Activated CD8-positive, alpha-beta T cell treated with anti-CD3 and anti-CD28 coated beads for 36 hours (primary cell): ENCODE results near the gene STRIT1. TPM values are rescaled to one million over a fixed set of nuclear protein-coding genes. Genes with fewer than 3 reads are reported as not detected.

Source experiments
- ATAC-seq: fragments of 200-7000 bp; cut with Tn5 transposase; one replicate; pipeline ENCODE4 v1.10.0; 2021; ENCODE audit warnings: mild to moderate bottlenecking, moderate library complexity
- CTCF ChIA-PET: fragments of 350-600 bp; sonication (Branson Sonifier 250); formaldehyde crosslinking; loops from one replicate; lab custom pipeline; 2021; ENCODE audit warnings: antibody characterized with exemption; lab: Charles Lee
- POLR2A ChIA-PET: fragments of 350-600 bp; sonication (Branson Sonifier 250); formaldehyde crosslinking; loops from one replicate; lab custom pipeline; 2021; ENCODE audit warnings: antibody characterized with exemption; lab: Charles Lee
- DNase-seq: peaks from one replicate; pipeline ENCODE4 v3.0.0-alpha.2; 2020
- H3K27ac Mint-ChIP-seq: one replicate; pipeline ENCODE4 v1.8.0; 2021; ENCODE audit warnings: mild to moderate bottlenecking, mixed read lengths
- H3K27me3 Mint-ChIP-seq: one replicate; pipeline ENCODE4 v1.8.0; 2021; ENCODE audit warnings: mixed read lengths
- H3K36me3 Mint-ChIP-seq: one replicate; pipeline ENCODE4 v1.8.0; 2021; ENCODE audit warnings: low read depth, mixed read lengths
- H3K4me1 Mint-ChIP-seq: one replicate; pipeline ENCODE4 v1.8.0; 2021; ENCODE audit warnings: low read depth, mixed read lengths
- H3K4me3 Mint-ChIP-seq: one replicate; pipeline ENCODE4 v1.8.0; 2021; ENCODE audit warnings: mild to moderate bottlenecking, moderate library complexity, mixed read lengths
- H3K9me3 Mint-ChIP-seq: one replicate; pipeline ENCODE4 v1.8.0; 2021; ENCODE audit warnings: mixed read lengths
- CTCF ChIP-seq: fragments of 200-600 bp; IDR thresholded peaks from one replicate; pipeline ENCODE4 v1.8.0; 2022; ENCODE audit warnings: antibody characterized with exemption, mild to moderate bottlenecking
- intact Hi-C: fragments of 100-400 bp; cut with micrococcal nuclease; formaldehyde crosslinking; loops from one replicate; pipeline ENCODE4 v1.10.0; 2022
- total RNA-seq, 2 experiments: library from RNA; stranded (reverse); gene quantifications; one replicate each; pipeline ENCODE4 v1.2.3, GENCODE V29; 2021

The STRIT1 gene
- total RNA-seq, 2 experiments from 2014 or later: not detected

- no peak for ATAC-seq
- H3K4me3 Mint-ChIP-seq: no peak overlapping the region
- H3K36me3 Mint-ChIP-seq: no peaks in the 10 kb centered on the region
- ChIA-PET POLR2A (interaction anchor here (0.6 kb wide), 1 partner anchor 422 kb away, joined by 3 read pairs; no protein-coding TSS in a partner anchor), CTCF (no interaction called here)
- no peaks in the 10 kb centered on the region for H3K4me1 Mint-ChIP-seq
- DNase-seq: no peak
- no peaks in the 10 kb centered on the region for H3K27me3 Mint-ChIP-seq
- H3K9me3 Mint-ChIP-seq: no peaks in the 10 kb centered on the region
- no peak for TF ChIP-seq CTCF
- intact Hi-C loops: no loop called here
- no peak overlapping the region for H3K27ac Mint-ChIP-seq
These were observed 15.3 kb upstream of the STRIT1 start for GRCh38 chr3:155308831-155309230.

GRCh38 chr3:155307183-155307582 is 13.7 kb upstream of the STRIT1 start:
- intact Hi-C loops: no loop called here

GRCh38 chr3:155304394-155304793 is 10.9 kb upstream of the STRIT1 start:
- Mint-ChIP-seq H3K4me1 (no peaks in the 10 kb centered on the region), H3K9me3 (no peaks in the 10 kb centered on the region), H3K27me3 (peaks cover 2% of the 10 kb centered on the region), H3K36me3 (no peaks in the 10 kb centered on the region), H3K4me3 (no peak overlapping the region), H3K27ac (no peak overlapping the region)
- intact Hi-C loops: no loop called here
- POLR2A ChIA-PET: no interaction called here
- DNase-seq (no peak), ATAC-seq (no peak)
- CTCF ChIA-PET: no interaction called here
- no peak for TF ChIP-seq CTCF

More at GRCh38 chr3:155307183-155307582, 13.7 kb upstream of the STRIT1 start:
- Mint-ChIP-seq H3K27ac (no peak overlapping the region), H3K4me3 (no peak overlapping the region), H3K36me3 (no peaks in the 10 kb centered on the region), H3K9me3 (no peaks in the 10 kb centered on the region), H3K4me1 (no peaks in the 10 kb centered on the region), H3K27me3 (no peaks in the 10 kb centered on the region)
- ATAC-seq (no peak), DNase-seq (no peak)
- no peak for TF ChIP-seq CTCF
- CTCF ChIA-PET: no interaction called here
- POLR2A ChIA-PET: no interaction called here

- intact Hi-C loops: no loop called here
- TF ChIP-seq CTCF: no peak
- H3K27me3 Mint-ChIP-seq: peaks cover 2% of the 10 kb centered on the region
- no peaks in the 10 kb centered on the region for H3K9me3 Mint-ChIP-seq
- POLR2A ChIA-PET: no interaction called here
- no peaks in the 10 kb centered on the region for H3K36me3 Mint-ChIP-seq
- ATAC-seq (no peak), DNase-seq (no peak)
- no peak overlapping the region for H3K4me3 Mint-ChIP-seq
- H3K4me1 Mint-ChIP-seq: no peaks in the 10 kb centered on the region
- CTCF ChIA-PET: no interaction called here
- H3K27ac Mint-ChIP-seq: no peak overlapping the region
These were observed 10.1 kb upstream of the STRIT1 start for GRCh38 chr3:155303540-155304097.

- ChIA-PET POLR2A (no interaction called here), CTCF (no interaction called here)
- H3K9me3 Mint-ChIP-seq: no peaks in the 10 kb centered on the region
- no peaks in the 10 kb centered on the region for H3K4me1 Mint-ChIP-seq
- H3K27me3 Mint-ChIP-seq: peaks cover 2% of the 10 kb centered on the region
- no peak overlapping the region for H3K27ac Mint-ChIP-seq
- no peaks in the 10 kb centered on the region for H3K36me3 Mint-ChIP-seq
- no peak for TF ChIP-seq CTCF
- no peak overlapping the region for H3K4me3 Mint-ChIP-seq
- DNase-seq: no peak
- no peak for ATAC-seq
- intact Hi-C loops: no loop called here
These were observed 9.4 kb upstream of the STRIT1 start for GRCh38 chr3:155302891-155303290.
